Kidney epithelial cell (primary cell): ENCODE results near the gene KRTAP10-8. TPM values are rescaled to one million over a fixed set of nuclear protein-coding genes. Genes with fewer than 3 reads are reported as not detected.
"Not testable (repeated sequence)": the region's sequence is repeated elsewhere in the genome, so short reads cannot be mapped to it uniquely, and the experiment has no call there.

Experiments
- DNase-seq: peaks from one replicate; pipeline ENCODE4 v3.0.0-alpha.2; 2010; ENCODE audit warnings: low read depth
- H3K27me3 ChIP-seq: 2 replicates; pipeline ENCODE4 v1.6.0; 2011; ENCODE audit warnings: low read length; ENCODE audit not compliant: control insufficient read depth, insufficient read depth
- H3K36me3 ChIP-seq: 2 replicates; pipeline ENCODE4 v1.5.1; 2011; ENCODE audit warnings: low read length; ENCODE audit not compliant: control insufficient read depth, insufficient read depth
- H3K4me3 ChIP-seq: 2 replicates; pipeline ENCODE4 v1.5.1; 2011; ENCODE audit warnings: low read depth, mild to moderate bottlenecking, control low read depth, low read length
- CTCF ChIP-seq: IDR thresholded peaks from 2 replicates; pipeline ENCODE4 v1.5.1; 2011; ENCODE audit warnings: mild to moderate bottlenecking, moderate library complexity, low read length, control low read depth, inconsistent platforms; ENCODE audit not compliant: insufficient read depth, poor library complexity, severe bottlenecking
- total RNA-seq: library from RNA; depleted of rRNA; stranded (reverse); fragments of >200 nt; gene quantifications from 2 replicates; pipeline ENCODE4 v1.2.3, GENCODE V29; 2015

The KRTAP10-8 gene
- total RNA-seq, 1 donor from 2014 or later = not detected

- no peak for DNase-seq
Measured at GRCh38 chr21:44639331-44639655, 27.4 kb downstream of the KRTAP10-8 start.

GRCh38 chr21:44640761-44641160 lies 28.9 kb downstream of the KRTAP10-8 start:
- Histone ChIP-seq H3K4me3 (no peak overlapping the region), H3K27me3 (peaks cover 3% of the 10 kb centered on the region), H3K36me3 (no peaks in the 10 kb centered on the region)
- DNase-seq = no peak
- no peak for TF ChIP-seq CTCF

More at GRCh38 chr21:44639331-44639655, 27.4 kb downstream of the KRTAP10-8 start:
- Histone ChIP-seq H3K4me3 (no peak overlapping the region), H3K27me3 (peaks cover 3% of the 10 kb centered on the region), H3K36me3 (no peaks in the 10 kb centered on the region)
- no peak for TF ChIP-seq CTCF

GRCh38 chr21:44643741-44644310 lies 31.9 kb downstream of the KRTAP10-8 start:
- Histone ChIP-seq H3K36me3 (no peaks in the 10 kb centered on the region), H3K4me3 (no peak overlapping the region), H3K27me3 (no peaks in the 10 kb centered on the region)
- no peak for TF ChIP-seq CTCF
- DNase-seq = no peak

GRCh38 chr21:44644878-44645277 lies 33.0 kb downstream of the KRTAP10-8 start:
- Histone ChIP-seq H3K36me3 (no peaks in the 10 kb centered on the region), H3K27me3 (no peaks in the 10 kb centered on the region), H3K4me3 (no peak overlapping the region)
- no peak for DNase-seq
- TF ChIP-seq CTCF = no peak

GRCh38 chr21:44646366-44647221 lies 34.7 kb downstream of the KRTAP10-8 start, which contains the start of gene KRTAP10-11:
Gene KRTAP10-11 (plus strand): TSS chr21:44646414. CDS start chr21:44646459, 45 bp downstream.
- not testable (repeated sequence) for DNase-seq

GRCh38 chr21:44647222-44647552 lies 35.3 kb downstream of the KRTAP10-8 start:
- Histone ChIP-seq H3K27me3 (no peaks in the 10 kb centered on the region), H3K36me3 (no peaks in the 10 kb centered on the region), H3K4me3 (no peak overlapping the region)
- DNase-seq = no peak
- TF ChIP-seq CTCF = no peak

More at GRCh38 chr21:44646366-44647221, 34.7 kb downstream of the KRTAP10-8 start, which contains the start of gene KRTAP10-11:
- H3K4me3 ChIP-seq, H3K27me3 ChIP-seq, H3K36me3 ChIP-seq: not testable (repeated sequence)
